ENCODE data around the gene PRKACG. TPM values are rescaled to one million over a fixed set of nuclear protein-coding genes. Genes with fewer than 3 reads are reported as not detected.

Gene PRKACG
- total RNA-seq, 2 donors from 2014 or later, result not detected

GRCh38 chr9:68974431-68974830, 39.5 kb downstream of the PRKACG start:
- H3K27ac ChIP-seq, result peak overlapping the region; percentile 70 to 76
- no peaks in the 10 kb centered on the region for H3K27me3 ChIP-seq
- peaks cover 18% of the 10 kb centered on the region for H3K36me3 ChIP-seq
- TF ChIP-seq, protein P1, sequence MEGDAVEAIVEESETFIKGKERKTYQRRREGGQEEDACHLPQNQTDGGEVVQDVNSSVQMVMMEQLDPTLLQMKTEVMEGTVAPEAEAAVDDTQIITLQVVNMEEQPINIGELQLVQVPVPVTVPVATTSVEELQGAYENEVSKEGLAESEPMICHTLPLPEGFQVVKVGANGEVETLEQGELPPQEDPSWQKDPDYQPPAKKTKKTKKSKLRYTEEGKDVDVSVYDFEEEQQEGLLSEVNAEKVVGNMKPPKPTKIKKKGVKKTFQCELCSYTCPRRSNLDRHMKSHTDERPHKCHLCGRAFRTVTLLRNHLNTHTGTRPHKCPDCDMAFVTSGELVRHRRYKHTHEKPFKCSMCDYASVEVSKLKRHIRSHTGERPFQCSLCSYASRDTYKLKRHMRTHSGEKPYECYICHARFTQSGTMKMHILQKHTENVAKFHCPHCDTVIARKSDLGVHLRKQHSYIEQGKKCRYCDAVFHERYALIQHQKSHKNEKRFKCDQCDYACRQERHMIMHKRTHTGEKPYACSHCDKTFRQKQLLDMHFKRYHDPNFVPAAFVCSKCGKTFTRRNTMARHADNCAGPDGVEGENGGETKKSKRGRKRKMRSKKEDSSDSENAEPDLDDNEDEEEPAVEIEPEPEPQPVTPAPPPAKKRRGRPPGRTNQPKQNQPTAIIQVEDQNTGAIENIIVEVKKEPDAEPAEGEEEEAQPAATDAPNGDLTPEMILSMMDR (IDR thresholded peaks at IDR 0.05), result no peak
- H3K4me3 ChIP-seq, result peak overlapping the region; percentile 45 to 52
- no peaks in the 10 kb centered on the region for H3K9me3 ChIP-seq
- H3K4me1 ChIP-seq, result peaks cover 0 to 9% of the 10 kb centered on the region in 2 donors
- DNase-seq (ENCODE audit: low spot score), result no peak

GRCh38 chr9:68973619-68974018, 40.3 kb downstream of the PRKACG start:
- H3K9me3 ChIP-seq, result no peaks in the 10 kb centered on the region
- no peak for DNase-seq (ENCODE audit: low spot score)
- H3K36me3 ChIP-seq, result peaks cover 18% of the 10 kb centered on the region
- H3K4me3 ChIP-seq, result peak overlapping the region; percentile 45 to 52
- H3K27ac ChIP-seq, result peak overlapping the region; percentile 70 to 76
- TF ChIP-seq, protein P1 (IDR thresholded peaks at IDR 0.05), result no peak
- no peaks in the 10 kb centered on the region for H3K27me3 ChIP-seq
- H3K4me1 ChIP-seq, result peaks cover 0 to under 1% of the 10 kb centered on the region in 2 donors

DNA sequence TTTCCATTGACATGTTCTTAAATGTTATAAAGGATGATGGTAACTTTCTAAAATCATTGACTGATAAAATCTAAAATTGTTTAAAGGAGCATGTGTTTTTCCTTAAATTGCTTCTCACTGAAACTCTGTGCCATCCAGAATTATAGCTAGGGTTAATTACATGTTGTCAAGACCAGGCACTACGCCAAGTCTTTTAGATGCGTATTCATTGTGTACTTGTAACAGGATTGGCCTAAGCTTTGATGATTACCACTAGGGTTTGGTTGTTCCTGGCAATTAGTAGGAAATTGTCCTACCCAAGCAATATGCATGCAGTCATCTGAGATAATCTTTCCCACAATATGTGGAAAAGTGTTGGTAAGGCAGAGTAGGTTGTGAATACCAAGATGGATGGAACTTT, 43.8 kb downstream of the PRKACG start:
- Histone ChIP-seq H3K36me3 (peaks cover 18% of the 10 kb centered on the region), H3K27ac (no peak overlapping the region), H3K4me3 (no peak overlapping the region), H3K9me3 (no peaks in the 10 kb centered on the region), H3K4me1 (no peaks in the 10 kb centered on the region), H3K27me3 (no peaks in the 10 kb centered on the region)
- TF ChIP-seq, protein P1 (IDR thresholded peaks at IDR 0.05), result no peak
- DNase-seq (ENCODE audit: low spot score), result no peak

DNA sequence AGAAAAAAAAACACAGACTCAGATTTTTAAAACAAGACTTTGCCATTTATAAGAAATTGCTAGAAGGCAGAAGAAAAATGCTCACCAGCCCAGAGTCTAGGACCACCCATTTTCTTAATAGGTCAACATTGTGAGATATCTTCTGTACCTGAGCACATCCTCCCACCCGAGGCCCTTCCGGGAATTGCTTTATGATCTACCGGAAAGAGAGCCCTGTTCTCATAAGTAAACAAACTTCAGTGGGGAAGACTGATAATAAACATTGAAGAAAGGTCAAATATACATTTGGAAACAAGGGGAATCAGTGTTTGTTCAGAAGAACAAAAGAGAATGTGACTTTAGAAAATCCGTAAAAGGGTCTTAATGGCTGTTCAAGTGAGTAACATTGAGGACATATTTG, 44.4 kb downstream of the PRKACG start:
- no peaks in the 10 kb centered on the region for H3K27me3 ChIP-seq
- no peaks in the 10 kb centered on the region for H3K9me3 ChIP-seq
- no peak overlapping the region for H3K27ac ChIP-seq
- H3K4me3 ChIP-seq, result no peak overlapping the region
- no peak for DNase-seq (ENCODE audit: low spot score)
- TF ChIP-seq, protein P1 (IDR thresholded peaks at IDR 0.05), result no peak
- peaks cover 18% of the 10 kb centered on the region for H3K36me3 ChIP-seq
- no peaks in the 10 kb centered on the region for H3K4me1 ChIP-seq

- no peak overlapping the region for H3K27ac ChIP-seq
- DNase-seq (ENCODE audit: low spot score), result no peak
- peaks cover 0 to 11% of the 10 kb centered on the region in 2 donors for H3K4me1 ChIP-seq
- peaks cover 18% of the 10 kb centered on the region for H3K36me3 ChIP-seq
- TF ChIP-seq, protein P1 (IDR thresholded peaks at IDR 0.05), result no peak
- no peak overlapping the region for H3K4me3 ChIP-seq
- no peaks in the 10 kb centered on the region for H3K9me3 ChIP-seq
- H3K27me3 ChIP-seq, result no peaks in the 10 kb centered on the region
Observed at GRCh38 chr9:68967800-68968199, 46.1 kb downstream of the PRKACG start.

DNA sequence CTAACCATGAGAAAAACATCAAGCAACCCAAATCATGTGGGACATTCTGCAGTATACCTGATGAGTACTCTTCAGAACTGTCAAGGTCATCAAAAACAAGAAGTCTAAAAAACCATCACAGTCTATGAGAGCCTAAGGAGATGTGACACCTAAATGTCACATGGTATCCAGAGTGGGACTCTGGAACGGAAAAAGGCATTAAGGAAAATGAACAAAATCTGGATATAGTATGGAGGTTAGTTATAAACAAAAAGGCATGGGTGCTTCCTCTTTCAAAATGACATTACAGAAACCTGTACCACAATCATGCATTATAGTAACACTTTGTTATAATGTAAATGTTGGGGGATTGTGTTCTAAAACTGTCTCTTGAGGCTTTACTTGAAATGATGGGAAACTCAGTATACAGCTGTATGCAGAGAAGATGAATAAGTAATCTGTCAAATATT, 47.4 kb downstream of the PRKACG start:
- Histone ChIP-seq H3K4me3 (no peak overlapping the region), H3K9me3 (no peaks in the 10 kb centered on the region), H3K27ac (no peak overlapping the region), H3K27me3 (no peaks in the 10 kb centered on the region), H3K4me1 (peaks cover 0 to 12% of the 10 kb centered on the region in 2 donors), H3K36me3 (peaks cover 12% of the 10 kb centered on the region)
- no peak for DNase-seq (ENCODE audit: low spot score)
- TF ChIP-seq, protein P1 (IDR thresholded peaks at IDR 0.05), result no peak

Measured in right atrium auricular region (tissue), 2 donors.